ENCODE results near the gene ZNF827.

The ZNF827 gene

GRCh38 chr4:145735827-145736226 lies 202.8 kb downstream of the ZNF827 start:
- Histone ChIP-seq H3K27ac (peak overlapping the region in 20 of 21 experiments; percentile 4 to 100 (median 98)), H3K4me3 (no peak overlapping the region)

- H3K27ac ChIP-seq, result peak overlapping the region in 20 of 21 experiments; percentile 4 to 100 (median 98)
- H3K4me3 ChIP-seq, result no peak overlapping the region
These were observed 203.3 kb downstream of the ZNF827 start for GRCh38 chr4:145735347-145735675.

- Histone ChIP-seq H3K27ac (peak overlapping the region in 20 of 21 experiments; percentile 87 to 100 (median 98)), H3K4me3 (peak overlapping the region in 3 of 7 experiments; percentile 8 to 9 (median 8))
These were observed 203.9 kb downstream of the ZNF827 start for GRCh38 chr4:145734576-145735346.

- Histone ChIP-seq H3K4me3 (peak overlapping the region in 3 of 7 experiments; percentile 9 to 54 (median 49)), H3K27ac (peak overlapping the region in 20 of 21 experiments; percentile 87 to 100 (median 98))
These were observed 204.6 kb downstream of the ZNF827 start for GRCh38 chr4:145734031-145734430.

- H3K4me3 ChIP-seq, result peak overlapping the region; percentile 41 to 57 (median 54)
- peak overlapping the region; percentile 72 to 100 (median 98) for H3K27ac ChIP-seq
These were observed 205.4 kb downstream of the ZNF827 start for GRCh38 chr4:145732895-145733880.

- H3K4me3 ChIP-seq, result peak overlapping the region; percentile 41 to 57 (median 54)
These were observed 206.4 kb downstream of the ZNF827 start for GRCh38 chr4:145732001-145732815.

GRCh38 chr4:145731028-145731427 lies 207.6 kb downstream of the ZNF827 start:
- no peak overlapping the region for H3K4me3 ChIP-seq
- H3K27ac ChIP-seq, result no peak overlapping the region

More at GRCh38 chr4:145732001-145732815, 206.4 kb downstream of the ZNF827 start:
- H3K27ac ChIP-seq, result peak overlapping the region; percentile 37 to 100 (median 98)

- Histone ChIP-seq H3K4me3 (no peak overlapping the region), H3K27ac (no peak overlapping the region)
These were observed 208.6 kb downstream of the ZNF827 start for GRCh38 chr4:145730026-145730425.

GRCh38 chr4:145723336-145723735 lies 215.3 kb downstream of the ZNF827 start:
- H3K4me3 ChIP-seq, result no peak overlapping the region
- no peak overlapping the region for H3K27ac ChIP-seq

- Histone ChIP-seq H3K4me3 (no peak overlapping the region), H3K27ac (no peak overlapping the region)
These were observed 216.1 kb downstream of the ZNF827 start for GRCh38 chr4:145722561-145722960.

GRCh38 chr4:145720656-145721055 lies 218.0 kb downstream of the ZNF827 start:
- H3K27ac ChIP-seq, result no peak overlapping the region
- no peak overlapping the region for H3K4me3 ChIP-seq

GRCh38 chr4:145719752-145720624 lies 218.6 kb downstream of the ZNF827 start:
- Histone ChIP-seq H3K4me3 (no peak overlapping the region), H3K27ac (no peak overlapping the region)

- Histone ChIP-seq H3K4me3 (no peak overlapping the region), H3K27ac (no peak overlapping the region)
These were observed 221.9 kb downstream of the ZNF827 start for GRCh38 chr4:145716661-145717200.

GRCh38 chr4:145716200-145716599 lies 222.4 kb downstream of the ZNF827 start:
- H3K27ac ChIP-seq, result no peak overlapping the region

GRCh38 chr4:145709843-145710242 lies 228.8 kb downstream of the ZNF827 start:
- Histone ChIP-seq H3K4me3 (no peak overlapping the region), H3K27ac (peak overlapping the region in 1 of 21 experiments; percentile 36)

More at GRCh38 chr4:145716200-145716599, 222.4 kb downstream of the ZNF827 start:
- no peak overlapping the region for H3K4me3 ChIP-seq

- Histone ChIP-seq H3K4me3 (no peak overlapping the region), H3K27ac (peak overlapping the region in 1 of 21 experiments; percentile 36)
These were observed 229.3 kb downstream of the ZNF827 start for GRCh38 chr4:145709336-145709735.
